Sigmoid colon (tissue), 4 donors: ENCODE results near the gene NT5E.

Experiments
- CTCF ChIP-seq, 4 experiments: fragments of 450-650 bp in 3 of 4; fragments of 200-600 bp in 1 of 4; IDR thresholded peaks; one replicate each; pipeline ENCODE4 v1.5.1; 2016 to 2019; ENCODE audit warnings: antibody characterized with exemption in 4 of 4, mild to moderate bottlenecking in 3 of 4, moderate library complexity in 2 of 4
- POLR2A ChIP-seq, 2 donors: fragments of 450-650 bp; IDR thresholded peaks; one replicate each; pipeline ENCODE4 v1.6.1; 2016; ENCODE audit warnings: antibody characterized with exemption in 2 of 2, mild to moderate bottlenecking in 2 of 2, moderate library complexity in 2 of 2
- POLR2AphosphoS5 ChIP-seq, 4 donors: sonication (generic); formaldehyde crosslinking; IDR thresholded peaks; one replicate each; pipeline ENCODE4 v1.6.1; 2017; ENCODE audit warnings: antibody characterized with exemption in 4 of 4

- TF ChIP-seq CTCF (IDR thresholded peaks at IDR 0.05) (no peak), POLR2AphosphoS5 (IDR thresholded peaks at IDR 0.05) (no peak), POLR2A (IDR thresholded peaks at IDR 0.05) (no peak)
Observed at GRCh38 chr6:85425997-85426396, 23.9 kb upstream of the NT5E start.
